Fibroblast of lung (primary cell): ENCODE measurements around the gene LPGAT1.

Source experiments
- EZH2 ChIP-seq: IDR thresholded peaks from 2 replicates; pipeline ENCODE4 v1.5.1; 2012; ENCODE audit warnings: low read length, control low read depth, mild to moderate bottlenecking; ENCODE audit errors: missing control alignments
- TF ChIP-seq, protein P1 (sequence below), 2 donors: IDR thresholded peaks in 1 of 2; conservative IDR thresholded peaks in 1 of 2; 1 replicate in 1 of 2; 2 replicates in 1 of 2; pipeline ENCODE4 v1.5.1; 2011 to 2012; ENCODE audit warnings: low read length in 2 of 2, control low read depth in 1 of 2, inconsistent platforms in 1 of 2, low read depth in 1 of 2, mild to moderate bottlenecking in 1 of 2

DNA sequence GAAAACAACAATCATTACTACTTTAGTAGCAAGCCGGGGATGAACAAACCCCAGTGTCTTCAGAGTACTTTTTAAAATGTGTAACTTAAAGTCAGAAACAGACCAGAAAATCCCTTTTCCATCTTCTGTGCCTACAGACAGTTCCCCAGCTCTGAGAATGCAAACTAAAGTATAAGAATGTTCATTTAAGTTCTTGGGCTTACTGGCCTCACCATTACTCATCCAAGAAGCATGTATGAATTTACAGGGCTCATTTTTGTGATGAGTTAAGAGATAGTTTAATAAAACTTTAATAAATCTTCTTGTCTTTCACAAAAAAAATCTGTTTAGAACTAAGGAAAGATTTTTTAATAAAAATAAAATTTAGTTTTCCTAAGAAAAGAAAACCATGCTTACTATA lies 4.6 kb downstream of the LPGAT1 start:
- TF ChIP-seq, protein P1, sequence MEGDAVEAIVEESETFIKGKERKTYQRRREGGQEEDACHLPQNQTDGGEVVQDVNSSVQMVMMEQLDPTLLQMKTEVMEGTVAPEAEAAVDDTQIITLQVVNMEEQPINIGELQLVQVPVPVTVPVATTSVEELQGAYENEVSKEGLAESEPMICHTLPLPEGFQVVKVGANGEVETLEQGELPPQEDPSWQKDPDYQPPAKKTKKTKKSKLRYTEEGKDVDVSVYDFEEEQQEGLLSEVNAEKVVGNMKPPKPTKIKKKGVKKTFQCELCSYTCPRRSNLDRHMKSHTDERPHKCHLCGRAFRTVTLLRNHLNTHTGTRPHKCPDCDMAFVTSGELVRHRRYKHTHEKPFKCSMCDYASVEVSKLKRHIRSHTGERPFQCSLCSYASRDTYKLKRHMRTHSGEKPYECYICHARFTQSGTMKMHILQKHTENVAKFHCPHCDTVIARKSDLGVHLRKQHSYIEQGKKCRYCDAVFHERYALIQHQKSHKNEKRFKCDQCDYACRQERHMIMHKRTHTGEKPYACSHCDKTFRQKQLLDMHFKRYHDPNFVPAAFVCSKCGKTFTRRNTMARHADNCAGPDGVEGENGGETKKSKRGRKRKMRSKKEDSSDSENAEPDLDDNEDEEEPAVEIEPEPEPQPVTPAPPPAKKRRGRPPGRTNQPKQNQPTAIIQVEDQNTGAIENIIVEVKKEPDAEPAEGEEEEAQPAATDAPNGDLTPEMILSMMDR (conservative IDR thresholded peaks at IDR 0.05 in 1 of 2, IDR thresholded peaks at IDR 0.05 in 1 of 2; ENCODE audit: low read depth in 1 of 2, low read length in 2 of 2): no peak
- TF ChIP-seq EZH2: no peak
